ENCODE results near the gene CLASP1. TPM values are rescaled to one million over a fixed set of nuclear protein-coding genes. Genes with fewer than 3 reads are reported as not detected.

The CLASP1 gene
- total and polyA plus RNA-seq, 2 of the 8 experiments (the other 6 are each of a cell fraction or from before 2014, with no cell fraction given): 7.3 to 53.9 TPM

- no peak for TF ChIP-seq CTCF (IDR thresholded peaks at IDR 0.05; ENCODE audit: control extremely low read depth in 1 of 3, insufficient read depth in 1 of 3, low read depth in 1 of 3, low read length in 3 of 3)
- no peak for TF ChIP-seq KDM4A (IDR thresholded peaks at IDR 0.05; ENCODE audit: low read depth, low read length, severe bottlenecking)
- TF ChIP-seq, protein P1, sequence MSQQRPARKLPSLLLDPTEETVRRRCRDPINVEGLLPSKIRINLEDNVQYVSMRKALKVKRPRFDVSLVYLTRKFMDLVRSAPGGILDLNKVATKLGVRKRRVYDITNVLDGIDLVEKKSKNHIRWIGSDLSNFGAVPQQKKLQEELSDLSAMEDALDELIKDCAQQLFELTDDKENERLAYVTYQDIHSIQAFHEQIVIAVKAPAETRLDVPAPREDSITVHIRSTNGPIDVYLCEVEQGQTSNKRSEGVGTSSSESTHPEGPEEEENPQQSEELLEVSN (IDR thresholded peaks at IDR 0.05): no peak
- TF ChIP-seq HDAC6 (IDR thresholded peaks at IDR 0.05; ENCODE audit: low read depth, low read length): no peak
- TF ChIP-seq RFX5 (IDR thresholded peaks at IDR 0.05; ENCODE audit: borderline replicate concordance, low read depth, low read length): no peak
- no peak for TF ChIP-seq TAF7 (optimal IDR thresholded peaks at IDR 0.05; ENCODE audit: borderline replicate concordance, low read depth, low read length)
- TF ChIP-seq CREB1 (IDR thresholded peaks at IDR 0.05): no peak
- no peak for TF ChIP-seq GABPA (IDR thresholded peaks at IDR 0.05; ENCODE audit: borderline replicate concordance, insufficient read depth, low read length)
- H2AFZ ChIP-seq (ENCODE audit: low read length): no peak overlapping the region
- WGBS, 2 experiments (ENCODE audit: extremely low coverage in 1 of 2, insufficient coverage in 1 of 2, insufficient read length in 1 of 2, insufficient replicate concordance in 2 of 2, low coverage in 1 of 2, low lambda C conversion rate in 2 of 2, missing lambda C conversion rate in 1 of 2): 87% methylated on average over 3 of the region's 3 CpGs; no CpG with 5 or more reads in 1 of the 2 experiments
- DNase-seq (ENCODE audit: low read depth in 1 of 2, low spot score in 2 of 2) (no peak), FAIRE-seq (no peak)
- no peak overlapping the region for H3K14ac ChIP-seq (ENCODE audit: insufficient read length)
- no peak overlapping the region for H2BK20ac ChIP-seq (ENCODE audit: low read length)
- no peaks in the 10 kb centered on the region for H3K9me3 ChIP-seq (ENCODE audit: insufficient read depth in 2 of 2, low read depth in 1 of 2, low read length in 1 of 2)
- no peak overlapping the region for H3K9ac ChIP-seq (replicated peaks in 1 of 4; ENCODE audit: extremely low read depth in 1 of 4, low read depth in 3 of 4, low read length in 3 of 4)
- H4K20me1 ChIP-seq (replicated peaks in 1 of 2; ENCODE audit: control insufficient read depth in 1 of 2, insufficient read depth in 2 of 2, low read length in 2 of 2): peaks cover 0 to 2% of the 10 kb centered on the region in 2 experiments
- no peak overlapping the region for H3K4me3 ChIP-seq (ENCODE audit: extremely low read depth in 1 of 4, insufficient read depth in 2 of 4, low read depth in 3 of 4, low read length in 4 of 4)
- H2BK120ac ChIP-seq (replicated peaks; ENCODE audit: low read depth, low read length): no peak overlapping the region
- H3K4me2 ChIP-seq (ENCODE audit: insufficient read depth in 1 of 2, low read depth in 2 of 2, low read length in 2 of 2): no peak overlapping the region
- H3K36me3 ChIP-seq (ENCODE audit: control insufficient read depth in 2 of 4, insufficient read depth in 4 of 4, low read length in 3 of 4): peaks cover 7 to 32% (median 22%) of the 10 kb centered on the region in 4 experiments; a peak in 7 of 8 replicates
- H3K27me3 ChIP-seq (replicated peaks in 1 of 4; ENCODE audit: control insufficient read depth in 3 of 4, extremely low read depth in 1 of 4, insufficient read depth in 3 of 4, low read length in 3 of 4): no peaks in the 10 kb centered on the region
- CTCF ChIA-PET (ENCODE audit: partially characterized antibody): interaction anchor here (1.0 to 1.5 kb wide), 2 partner anchors 13 to 87 kb away, joined by 3 read pairs; no protein-coding TSS in a partner anchor
- no peak overlapping the region for H3K4ac ChIP-seq (replicated peaks; ENCODE audit: insufficient read length, low read depth, low read length)
- H3K79me2 ChIP-seq (ENCODE audit: control insufficient read depth in 1 of 2, insufficient read depth in 2 of 2, low read length in 2 of 2): no peaks in the 10 kb centered on the region
- no peak overlapping the region for H3K23ac ChIP-seq (ENCODE audit: insufficient read length)
- H2BK5ac ChIP-seq (ENCODE audit: low read depth, low read length): no peak overlapping the region
- H3K23me2 ChIP-seq (ENCODE audit: low read depth, low read length): no peaks in the 10 kb centered on the region
- POLR2A ChIA-PET (ENCODE audit: partially characterized antibody): no interaction called here
- no peak overlapping the region for H3K56ac ChIP-seq (replicated peaks; ENCODE audit: insufficient read length, low read depth, low read length)
- no peaks in the 10 kb centered on the region for H3K79me1 ChIP-seq (ENCODE audit: low read depth, low read length)
- no peak overlapping the region for H4K91ac ChIP-seq (replicated peaks; ENCODE audit: insufficient read length, low read length)
- H2BK15ac ChIP-seq (ENCODE audit: low read length): no peak overlapping the region
- H4K5ac ChIP-seq (ENCODE audit: insufficient read length, low read depth, low read length): no peak overlapping the region
- H4K8ac ChIP-seq (ENCODE audit: extremely low read depth, insufficient read depth, low read length): no peak overlapping the region
- H2AK5ac ChIP-seq (ENCODE audit: low read depth, low read length): no peak overlapping the region
- no peak overlapping the region for H3K27ac ChIP-seq (ENCODE audit: low read depth, low read length)
- no peak overlapping the region for H2BK12ac ChIP-seq (ENCODE audit: low read depth, low read length)
- no peaks in the 10 kb centered on the region for H3K4me1 ChIP-seq (replicated peaks in 1 of 4; ENCODE audit: control insufficient read depth in 3 of 4, insufficient read depth in 4 of 4, low read length in 3 of 4)
- no peak overlapping the region for H3K18ac ChIP-seq (ENCODE audit: extremely low read depth, low read length)
Observed at GRCh38 chr2:121442889-121443288, 206.4 kb downstream of the CLASP1 start.

All from H1 (cell line).